HG03571 (cell line): ENCODE measurements around the gene RBM6.
A peak's percentile ranks its signal among the peaks of the same experiment; 100 is the strongest.
"Not testable (repeated sequence)": the region's sequence is repeated elsewhere in the genome, so short reads cannot be mapped to it uniquely, and the experiment has no call there.

Experiments
- ATAC-seq: cut with Tn5 transposase; IDR thresholded peaks from one replicate; pipeline ENCODE4 v1.9.1; 2021; ENCODE audit not compliant: unreplicated experiment

RBM6 gene

DNA sequence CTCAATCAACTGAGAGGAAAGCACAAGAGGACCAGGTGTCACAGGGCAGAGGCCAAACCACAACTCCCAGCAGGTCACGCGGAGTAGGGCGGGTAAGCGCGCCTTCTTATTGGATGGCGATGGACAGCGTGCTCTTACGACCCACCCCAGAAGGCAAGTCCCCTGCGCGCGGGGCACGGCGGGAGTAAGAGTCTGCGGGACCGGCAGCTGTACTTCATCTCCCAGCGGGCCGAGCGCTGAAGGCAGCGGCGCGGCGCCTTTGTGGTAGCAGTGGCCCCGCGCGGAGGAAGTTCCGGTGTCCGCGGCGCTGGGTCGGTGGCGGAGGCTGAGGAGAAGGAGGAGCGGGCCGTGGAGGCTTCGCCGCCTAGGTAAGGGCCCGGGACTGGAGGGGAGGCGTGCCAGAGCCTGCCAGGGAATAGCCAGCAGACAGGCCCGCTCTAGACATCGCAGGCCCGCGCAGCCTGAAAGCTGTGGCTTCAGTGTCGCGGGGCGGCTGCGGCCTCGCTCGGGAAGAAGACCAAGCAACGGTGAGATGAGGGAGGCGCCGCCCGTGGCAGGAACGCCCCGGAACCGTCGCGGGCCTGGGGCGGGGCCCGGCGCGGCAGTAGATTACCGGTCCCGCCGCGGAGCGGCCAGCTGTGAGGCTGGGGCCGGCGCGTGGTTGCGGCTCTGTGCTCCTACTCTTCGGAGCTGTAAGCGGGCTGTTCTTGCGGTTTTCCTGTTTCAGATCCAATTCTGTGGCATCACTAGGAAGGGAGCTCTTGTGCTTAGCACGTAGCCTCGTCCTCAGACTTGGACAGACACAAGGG lies at the start of gene RBM6:
Gene RBM6, plus strand, starts transcription at position 293 of the 809 bp plus-strand sequence. CDS start 22,492 bp downstream, outside the sequence.
- peak; percentile 91 for ATAC-seq

DNA sequence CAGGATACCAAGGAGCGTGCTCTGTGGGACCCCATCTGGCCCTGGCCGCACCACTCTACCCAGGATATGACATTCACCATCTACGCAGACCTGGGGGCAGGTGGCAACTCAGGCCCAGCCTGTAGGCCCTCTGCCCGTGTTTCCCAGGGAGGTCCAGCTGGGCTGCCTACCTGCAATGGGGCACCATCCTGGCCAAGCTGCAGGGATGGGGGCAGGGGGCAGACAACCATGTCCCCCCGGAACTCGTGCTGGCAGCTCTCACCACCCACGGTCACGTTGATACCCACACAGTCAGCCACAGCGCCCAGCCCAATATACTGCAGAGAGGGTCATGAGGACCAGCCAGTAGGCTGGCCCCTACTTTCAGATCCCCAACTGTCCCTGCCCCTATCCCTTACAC lies 44.2 kb upstream of the RBM6 start:
- ATAC-seq = no peak

- no peak for ATAC-seq
Measured at GRCh38 chr3:49896345-49896744, 43.6 kb upstream of the RBM6 start.

- no peak for ATAC-seq
Measured at GRCh38 chr3:49898991-49899390, 41.0 kb upstream of the RBM6 start.

DNA sequence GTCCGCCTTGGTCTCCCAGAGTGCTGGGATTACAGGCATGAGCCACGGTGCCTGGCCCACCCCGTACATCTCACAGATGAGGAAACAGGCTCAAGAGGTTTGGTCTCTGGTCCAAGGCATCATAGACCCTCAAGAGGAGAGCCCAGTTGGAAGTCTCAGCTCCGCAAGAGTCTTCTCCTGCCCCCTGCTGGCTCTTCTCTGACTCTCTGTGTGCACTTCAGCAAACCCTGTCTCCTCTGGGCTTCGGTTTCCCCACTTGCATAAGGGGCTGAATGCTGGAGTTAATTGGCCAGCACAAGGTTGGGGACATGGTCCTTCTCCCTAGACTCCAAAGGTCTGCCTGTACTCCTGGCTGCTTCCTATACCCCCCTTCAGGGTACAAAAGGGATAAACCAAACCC lies 40.1 kb upstream of the RBM6 start:
- ATAC-seq = no peak

- no peak for ATAC-seq
Measured at GRCh38 chr3:49900491-49901153, 39.3 kb upstream of the RBM6 start.

GRCh38 chr3:49901366-49902339 lies 38.3 kb upstream of the RBM6 start:
- no peak for ATAC-seq

GRCh38 chr3:49902511-49903345 lies 37.2 kb upstream of the RBM6 start:
- ATAC-seq = no peak

DNA sequence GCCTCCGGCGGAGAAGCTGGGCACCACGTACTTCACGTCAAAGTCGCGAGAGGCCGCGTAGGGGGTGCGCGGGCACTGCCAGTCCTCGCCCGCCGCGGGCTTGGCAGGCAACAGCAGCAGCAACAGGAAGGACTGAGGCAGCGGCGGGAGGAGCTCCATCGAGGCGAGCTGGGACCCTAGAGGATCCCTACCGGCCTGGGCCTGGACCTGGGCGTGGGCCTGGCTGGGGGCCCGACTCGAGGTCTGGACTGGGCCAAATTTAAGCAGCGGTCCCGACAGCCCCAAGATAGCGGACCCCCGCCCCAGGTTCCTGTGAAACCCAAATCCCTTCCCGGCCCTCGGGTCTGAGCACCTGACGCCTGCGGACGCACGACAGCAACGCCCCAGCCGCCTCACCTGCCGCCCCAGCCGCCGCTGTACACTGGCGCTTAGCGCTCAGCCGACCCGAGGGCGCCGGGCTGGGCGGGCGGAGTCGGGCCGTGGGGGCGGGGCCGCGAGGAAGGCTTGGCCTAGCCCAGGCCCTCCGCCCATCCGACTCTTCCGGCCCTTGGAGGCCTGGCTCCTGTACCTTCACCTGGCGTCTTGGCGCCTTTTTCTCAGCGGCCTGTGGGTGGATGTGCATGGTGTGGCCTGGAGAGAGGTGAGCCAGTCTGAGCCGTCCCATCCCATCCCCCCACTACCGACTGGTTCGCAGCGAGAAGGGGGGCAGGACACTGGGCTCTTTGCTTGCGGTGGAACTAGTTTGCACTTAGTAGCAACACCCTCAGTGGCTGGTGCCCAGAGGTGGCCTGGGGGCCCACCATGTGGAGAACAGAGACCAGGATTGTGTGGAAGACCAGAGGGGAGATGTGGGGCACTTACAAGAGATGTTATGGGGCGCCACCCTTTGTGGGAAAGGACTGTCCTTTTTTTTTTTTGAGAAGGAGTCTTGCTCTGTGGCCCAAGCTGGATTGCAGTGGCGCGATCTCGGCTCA lies 36.2 kb upstream of the RBM6 start, which contains the start of gene MST1R:
Gene MST1R, minus strand, starts transcription at position 423 of the 974 bp plus-strand sequence. Its CDS starts 264 bp downstream, at position 159.
- ATAC-seq = peak; percentile 56

- ATAC-seq = not testable (repeated sequence)
Measured at GRCh38 chr3:49904448-49904847, 35.5 kb upstream of the RBM6 start.

GRCh38 chr3:49906073-49906743 lies 33.7 kb upstream of the RBM6 start:
- ATAC-seq = no peak

DNA sequence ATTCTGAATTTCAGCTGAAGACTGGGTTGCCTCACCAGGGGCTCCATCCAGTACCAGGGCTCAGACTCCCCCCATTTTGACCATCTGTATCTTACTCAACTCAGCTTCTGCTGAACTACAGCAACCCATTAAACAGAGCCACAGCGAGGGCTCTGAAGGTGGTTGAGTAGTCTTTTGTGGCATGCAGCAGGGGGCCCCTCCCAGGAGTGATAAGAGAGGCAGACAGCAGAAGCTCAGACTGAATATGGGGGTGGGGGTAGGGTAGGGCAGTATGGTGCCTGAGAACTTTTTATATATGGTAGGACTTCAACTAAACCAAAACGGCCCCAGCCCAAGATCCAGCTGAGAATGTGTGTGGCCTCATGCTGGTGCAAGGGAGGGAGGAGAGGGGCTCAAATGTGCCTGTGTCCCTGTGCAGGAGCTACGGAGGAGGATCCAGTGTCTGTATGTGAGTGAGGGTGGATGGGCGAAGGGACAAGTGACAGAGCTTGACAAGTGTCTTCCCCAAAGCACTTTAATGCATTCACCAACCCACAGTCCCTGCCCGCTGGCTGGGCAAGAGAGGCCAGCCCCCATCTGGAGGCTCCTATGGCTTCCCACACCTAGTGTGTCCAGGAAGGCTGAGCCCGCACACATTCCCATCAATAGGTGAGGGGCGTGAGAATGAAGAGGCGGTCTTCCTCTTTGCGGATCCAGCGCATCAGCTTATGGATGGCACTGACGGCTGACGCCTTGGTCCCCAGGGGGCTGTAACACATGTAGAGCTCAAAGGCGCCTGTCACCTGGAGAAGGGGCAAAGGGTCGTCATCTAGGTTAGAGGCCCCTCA lies 31.4 kb upstream of the RBM6 start:
- ATAC-seq = no peak

GRCh38 chr3:49910409-49911123 lies 29.4 kb upstream of the RBM6 start:
- no peak for ATAC-seq

DNA sequence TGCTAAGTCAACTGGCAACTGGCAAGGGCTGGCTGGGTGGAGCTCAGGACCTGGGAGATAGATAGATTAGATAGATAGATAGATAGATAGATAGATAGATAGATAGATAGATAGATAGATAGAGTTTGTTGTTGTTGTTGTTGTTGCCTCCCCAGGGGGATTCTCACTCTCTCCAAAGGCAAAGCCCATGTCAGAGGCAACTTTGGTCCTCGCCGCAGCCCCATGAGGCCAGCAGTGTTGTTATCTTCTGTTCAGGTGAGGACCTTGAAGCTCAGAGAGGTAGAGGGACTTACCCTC lies 28.9 kb upstream of the RBM6 start:
- ATAC-seq = no peak

DNA sequence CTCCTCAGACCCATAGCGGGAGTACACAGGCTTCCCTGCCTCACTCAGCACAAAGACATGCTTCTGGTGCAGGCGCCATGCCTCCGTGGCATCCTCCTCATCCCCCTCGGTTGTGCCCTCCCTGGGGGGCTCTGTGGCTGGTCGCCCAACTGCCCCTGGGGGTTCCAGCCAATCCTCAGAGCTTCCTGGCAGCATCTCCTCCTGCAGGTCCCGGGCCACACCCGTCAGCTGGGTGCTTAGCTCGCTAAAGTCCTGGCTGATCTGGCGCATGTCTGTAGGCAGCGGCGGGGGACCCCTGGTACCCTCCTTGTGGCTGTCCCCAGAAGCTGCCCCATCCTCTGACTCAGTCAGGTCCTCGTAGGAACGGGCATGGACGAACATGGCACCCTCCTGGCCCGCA lies 28.3 kb upstream of the RBM6 start:
- ATAC-seq = no peak

GRCh38 chr3:49912881-49913281 lies 27.1 kb upstream of the RBM6 start:
- no peak for ATAC-seq

GRCh38 chr3:49914906-49915305 lies 25.0 kb upstream of the RBM6 start:
- ATAC-seq = no peak
